GM12874 (cell line): Measurements from ENCODE around the gene ZNF625.

Experiments
- TF ChIP-seq, protein P1 (sequence below): IDR thresholded peaks from 2 replicates; pipeline ENCODE4 v1.5.1; 2011; ENCODE audit warnings: low read depth, mild to moderate bottlenecking, control low read depth, low read length, moderate library complexity; ENCODE audit not compliant: insufficient read depth

ZNF625 gene

DNA sequence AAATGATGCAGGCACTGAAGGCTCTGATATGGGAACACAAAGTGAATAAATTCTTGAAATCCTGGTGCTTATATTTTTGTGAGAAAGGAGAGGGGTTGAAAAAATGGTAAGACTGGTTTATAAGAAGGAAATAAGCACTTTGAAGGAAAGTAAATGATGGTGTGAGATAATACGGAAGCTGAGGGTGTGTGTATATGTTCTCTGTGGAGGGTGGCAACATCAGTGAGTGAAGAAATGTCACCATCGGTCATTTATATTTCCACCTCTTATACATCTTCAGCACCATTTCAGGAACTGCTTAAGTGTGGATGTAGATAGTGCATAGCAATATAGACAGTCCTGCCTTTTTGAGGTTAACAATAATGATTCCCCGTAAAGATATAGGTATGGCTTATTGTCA is 23.8 kb upstream of the ZNF625 start:
- TF ChIP-seq, protein P1, sequence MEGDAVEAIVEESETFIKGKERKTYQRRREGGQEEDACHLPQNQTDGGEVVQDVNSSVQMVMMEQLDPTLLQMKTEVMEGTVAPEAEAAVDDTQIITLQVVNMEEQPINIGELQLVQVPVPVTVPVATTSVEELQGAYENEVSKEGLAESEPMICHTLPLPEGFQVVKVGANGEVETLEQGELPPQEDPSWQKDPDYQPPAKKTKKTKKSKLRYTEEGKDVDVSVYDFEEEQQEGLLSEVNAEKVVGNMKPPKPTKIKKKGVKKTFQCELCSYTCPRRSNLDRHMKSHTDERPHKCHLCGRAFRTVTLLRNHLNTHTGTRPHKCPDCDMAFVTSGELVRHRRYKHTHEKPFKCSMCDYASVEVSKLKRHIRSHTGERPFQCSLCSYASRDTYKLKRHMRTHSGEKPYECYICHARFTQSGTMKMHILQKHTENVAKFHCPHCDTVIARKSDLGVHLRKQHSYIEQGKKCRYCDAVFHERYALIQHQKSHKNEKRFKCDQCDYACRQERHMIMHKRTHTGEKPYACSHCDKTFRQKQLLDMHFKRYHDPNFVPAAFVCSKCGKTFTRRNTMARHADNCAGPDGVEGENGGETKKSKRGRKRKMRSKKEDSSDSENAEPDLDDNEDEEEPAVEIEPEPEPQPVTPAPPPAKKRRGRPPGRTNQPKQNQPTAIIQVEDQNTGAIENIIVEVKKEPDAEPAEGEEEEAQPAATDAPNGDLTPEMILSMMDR: no peak

DNA sequence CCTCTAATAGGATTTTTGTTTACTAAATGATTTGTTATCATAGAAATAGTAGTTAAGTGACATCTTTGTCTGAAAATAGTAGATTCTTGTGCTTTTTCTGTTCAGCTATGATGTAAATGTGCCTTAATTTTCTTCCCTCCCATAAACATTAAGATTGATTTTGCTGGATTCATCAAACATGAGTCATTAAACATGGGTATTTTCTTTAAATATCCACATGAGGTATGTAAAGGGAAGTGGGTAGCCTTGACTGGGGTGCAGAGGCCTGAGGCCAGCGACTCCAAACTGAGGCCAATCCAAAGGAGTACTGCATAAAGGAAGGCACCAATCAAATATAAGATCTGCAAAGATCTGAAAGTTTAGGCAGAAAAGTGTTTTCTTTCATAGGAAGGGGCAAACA is 10.1 kb upstream of the ZNF625 start:
- TF ChIP-seq, protein P1: no peak

DNA sequence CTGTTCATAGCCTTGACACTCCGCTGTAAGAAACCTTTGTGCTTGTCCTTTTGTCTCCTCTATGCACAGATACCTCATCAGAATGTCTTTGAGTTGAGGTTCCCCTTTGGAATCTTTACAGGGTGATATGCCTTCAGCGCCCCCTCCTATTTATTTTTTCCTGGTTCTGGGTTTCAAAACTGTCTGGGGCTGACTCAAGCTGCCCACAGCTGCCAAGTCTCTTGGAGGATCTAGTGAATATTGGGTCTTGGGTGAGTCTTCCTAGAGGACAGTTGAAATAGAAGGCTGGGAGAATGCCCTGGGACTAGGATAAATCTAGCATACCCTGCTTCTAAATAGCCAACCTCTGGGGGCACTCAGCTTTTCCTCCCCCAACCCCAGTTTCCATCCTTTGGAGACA is 7.3 kb upstream of the ZNF625 start:
- TF ChIP-seq, protein P1: no peak

DNA sequence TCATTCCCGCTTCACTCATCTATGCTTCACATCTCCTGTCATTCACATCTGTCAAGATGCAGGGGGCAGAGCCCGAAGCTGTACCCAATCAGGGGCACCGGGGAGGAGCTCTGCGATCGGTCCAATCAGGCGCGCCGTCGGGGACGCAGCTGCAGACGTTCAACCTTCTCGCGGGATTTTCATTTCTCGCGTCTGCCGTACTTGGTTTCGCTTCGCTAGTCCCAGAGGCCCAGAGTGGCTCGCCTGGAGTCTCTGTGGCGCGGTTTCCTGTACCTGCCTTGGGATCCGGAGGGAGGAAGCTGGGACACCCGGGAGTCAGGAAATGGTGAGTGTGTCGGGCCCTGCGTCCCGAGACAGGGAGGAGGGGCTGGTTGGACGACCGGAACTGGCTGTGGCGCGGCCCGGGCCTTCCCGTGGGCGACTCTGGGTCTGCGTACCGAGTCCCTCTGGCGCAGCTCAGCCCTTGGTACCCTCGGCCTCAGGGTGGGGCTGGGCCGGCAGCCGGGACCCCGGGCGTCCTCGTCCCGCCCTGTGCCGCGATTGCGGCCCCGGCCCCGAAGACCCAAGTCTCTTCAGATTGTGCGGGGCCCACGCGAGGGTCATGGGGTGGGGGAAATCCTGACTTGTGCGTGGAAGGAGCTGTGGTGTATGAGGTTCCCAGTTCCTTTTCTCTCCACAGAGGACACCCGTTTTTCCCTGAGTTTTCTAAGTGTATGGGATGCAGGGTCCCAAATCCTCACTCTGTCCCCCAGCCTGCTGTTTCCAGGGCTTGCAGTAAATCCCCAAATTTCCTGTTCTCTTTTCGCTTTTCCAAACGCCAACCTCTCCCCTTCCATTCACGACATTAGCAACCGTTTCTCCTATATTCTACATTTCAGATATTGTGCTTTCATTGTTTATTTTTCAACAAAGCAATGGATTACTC is 6.6 kb upstream of the ZNF625 start, which contains the start of gene ZNF136:
Gene ZNF136 (plus strand): TSS at position 215 of the 925 bp plus-strand sequence. CDS start 108 bp downstream, at position 323.
- TF ChIP-seq, protein P1: no peak

DNA sequence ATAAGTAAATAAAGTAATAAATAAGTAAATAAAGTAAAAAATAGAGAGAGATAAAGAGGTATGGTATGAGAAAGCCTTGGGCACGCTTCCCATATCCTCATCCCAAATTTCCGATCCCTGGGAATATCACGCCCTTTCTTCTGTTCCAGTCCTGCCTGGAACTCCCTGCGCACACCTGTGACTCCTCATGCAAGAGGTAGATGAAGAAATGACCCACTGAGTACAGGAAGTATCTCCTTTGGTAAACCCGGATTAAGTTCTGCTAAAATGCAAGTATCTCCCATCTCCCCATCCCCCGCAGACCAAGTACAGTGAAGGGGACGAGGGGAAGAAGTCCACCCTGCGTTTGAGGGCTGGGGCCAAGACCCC is 6.0 kb upstream of the ZNF625 start:
- TF ChIP-seq, protein P1: no peak

DNA sequence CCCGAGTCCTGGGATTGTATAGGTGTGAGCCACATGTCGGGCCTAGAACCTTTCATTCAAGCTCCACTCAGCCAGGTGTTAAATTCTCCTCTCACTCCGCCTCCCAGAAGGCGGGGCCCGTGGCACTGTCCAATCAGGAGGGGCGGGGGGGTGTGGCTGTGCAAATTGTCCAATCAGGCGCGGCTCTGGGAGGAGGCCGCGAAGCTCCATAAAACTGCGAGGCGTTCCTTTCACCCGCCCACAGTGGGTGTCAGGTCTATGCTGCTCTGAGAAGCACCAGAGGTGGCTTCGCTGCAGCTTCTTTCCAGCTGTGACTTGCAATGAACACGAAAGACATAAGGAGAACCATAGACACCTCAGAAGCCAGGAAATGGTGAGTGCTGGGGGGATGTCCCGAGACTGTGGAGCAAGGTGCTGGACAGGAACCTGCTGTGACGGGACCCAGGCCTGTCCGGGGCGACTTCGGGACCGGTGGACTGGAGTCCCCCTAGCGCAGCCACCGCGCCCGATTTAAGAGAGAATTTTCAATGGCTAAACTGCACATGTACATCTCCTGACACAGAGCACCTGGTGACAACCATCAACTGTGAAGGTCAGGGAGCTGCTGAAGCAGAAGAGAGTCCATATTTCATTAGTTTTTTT is 3.4 kb upstream of the ZNF625 start:
- TF ChIP-seq, protein P1: no peak

DNA sequence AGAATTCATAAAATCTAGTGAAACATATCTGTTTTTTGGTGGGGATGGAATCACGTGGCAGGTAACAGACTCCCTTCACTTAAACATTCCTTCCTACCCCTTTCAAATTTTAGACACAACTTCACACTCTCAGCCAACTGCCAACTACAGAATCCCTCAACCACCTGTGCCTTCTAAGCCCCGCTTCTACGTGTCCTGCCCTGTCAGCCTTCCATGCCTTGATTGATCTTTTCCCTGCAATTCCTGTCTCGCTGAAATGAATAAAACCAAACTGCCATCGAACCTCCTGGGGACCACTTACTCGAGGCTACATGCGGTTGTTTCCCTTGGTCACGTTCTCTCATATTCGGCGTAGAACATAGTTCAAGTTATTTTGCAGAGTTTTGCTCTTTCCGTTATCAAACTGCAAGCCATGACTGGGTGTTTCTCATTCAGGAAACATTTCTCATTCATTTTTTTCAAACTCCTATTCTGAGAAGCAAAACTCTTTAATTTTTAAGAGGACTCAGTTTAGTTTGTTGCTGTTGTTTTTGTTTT is 1.1 kb downstream of the ZNF625 start:
- TF ChIP-seq, protein P1: no peak
